NT2/D1 (cell line): ENCODE measurements around the gene NUDT19.
"Not testable (repeated sequence)": the region's sequence is repeated elsewhere in the genome, so short reads cannot be mapped to it uniquely, and the experiment has no call there.

Experiments used
- DNase-seq: peaks from one replicate; pipeline ENCODE4 v3.0.0-alpha.2; 2011; ENCODE audit warnings: low read depth, low spot score
- H3K27me3 ChIP-seq: 2 replicates; pipeline ENCODE4 v1.6.0; 2011; ENCODE audit warnings: mild to moderate bottlenecking; ENCODE audit not compliant: insufficient read length, insufficient read depth
- H3K36me3 ChIP-seq: 2 replicates; pipeline ENCODE4 v1.6.1; 2011; ENCODE audit warnings: mild to moderate bottlenecking, low read length, mixed read lengths; ENCODE audit not compliant: insufficient read depth, insufficient read length
- H3K4me1 ChIP-seq: 2 replicates; pipeline ENCODE4 v1.5.1; 2011; ENCODE audit not compliant: insufficient read depth, insufficient read length
- H3K4me3 ChIP-seq: 2 replicates; pipeline ENCODE4 v1.5.1; 2011; ENCODE audit warnings: low read depth; ENCODE audit not compliant: insufficient read length
- H3K9ac ChIP-seq: 2 replicates; pipeline ENCODE4 v1.6.0; 2011; ENCODE audit warnings: low read depth; ENCODE audit not compliant: insufficient read length
- H3K9me3 ChIP-seq: 2 replicates; pipeline ENCODE4 v1.5.1; 2011; ENCODE audit warnings: mild to moderate bottlenecking, low read length; ENCODE audit not compliant: insufficient read depth
- SUZ12 ChIP-seq: IDR thresholded peaks from 2 replicates; pipeline ENCODE4 v1.6.1; 2011; ENCODE audit not compliant: insufficient read length, insufficient read depth; ENCODE audit errors: extremely low read depth
- YY1 ChIP-seq: IDR thresholded peaks from 2 replicates; pipeline ENCODE4 v1.6.1; 2011; ENCODE audit not compliant: insufficient read length, insufficient read depth
- ZNF274 ChIP-seq: IDR thresholded peaks from 2 replicates; pipeline ENCODE4 v1.6.1; 2011; ENCODE audit warnings: mild to moderate bottlenecking, low read depth, low read length

Gene NUDT19

DNA sequence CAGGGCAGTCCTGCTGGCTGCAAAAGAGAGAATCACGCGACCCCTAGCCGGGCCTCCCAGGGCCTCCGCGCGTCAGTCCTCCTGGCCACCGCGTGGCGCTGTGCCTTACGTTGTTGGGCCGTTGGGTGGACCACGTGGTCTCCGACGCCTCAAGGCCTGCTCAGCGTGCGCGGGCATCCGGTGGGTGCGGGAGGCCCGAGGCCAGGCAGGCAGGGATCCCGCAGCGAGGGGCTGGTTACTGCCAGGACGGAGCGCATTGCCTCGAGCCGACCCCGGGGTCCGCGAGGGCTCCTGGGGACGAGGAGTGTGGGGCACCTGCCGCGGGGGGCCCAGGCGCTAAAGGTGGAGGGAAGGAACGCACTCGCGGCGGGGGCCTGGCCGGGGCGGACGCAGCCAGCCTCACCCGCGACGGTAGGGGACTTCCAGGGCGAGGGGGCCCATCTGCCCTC lies 28.0 kb downstream of the NUDT19 start, which contains the start of gene TDRD12:
Gene TDRD12 (plus strand): TSS at position 157 of the 449 bp plus-strand sequence. CDS start 306 bp downstream, outside the sequence.
- DNase-seq: peak; percentile 84
- TF ChIP-seq SUZ12 (no peak), ZNF274 (no peak), YY1 (no peak)
- Histone ChIP-seq H3K4me1 (no peaks in the 10 kb centered on the region), H3K36me3 (peaks cover 25% of the 10 kb centered on the region), H3K4me3 (peak within 1 kb of the TSS; percentile 83), H3K9me3 (no peaks in the 10 kb centered on the region), H3K27me3 (no peaks in the 10 kb centered on the region), H3K9ac (peak within 1 kb of the TSS; percentile 86)

DNA sequence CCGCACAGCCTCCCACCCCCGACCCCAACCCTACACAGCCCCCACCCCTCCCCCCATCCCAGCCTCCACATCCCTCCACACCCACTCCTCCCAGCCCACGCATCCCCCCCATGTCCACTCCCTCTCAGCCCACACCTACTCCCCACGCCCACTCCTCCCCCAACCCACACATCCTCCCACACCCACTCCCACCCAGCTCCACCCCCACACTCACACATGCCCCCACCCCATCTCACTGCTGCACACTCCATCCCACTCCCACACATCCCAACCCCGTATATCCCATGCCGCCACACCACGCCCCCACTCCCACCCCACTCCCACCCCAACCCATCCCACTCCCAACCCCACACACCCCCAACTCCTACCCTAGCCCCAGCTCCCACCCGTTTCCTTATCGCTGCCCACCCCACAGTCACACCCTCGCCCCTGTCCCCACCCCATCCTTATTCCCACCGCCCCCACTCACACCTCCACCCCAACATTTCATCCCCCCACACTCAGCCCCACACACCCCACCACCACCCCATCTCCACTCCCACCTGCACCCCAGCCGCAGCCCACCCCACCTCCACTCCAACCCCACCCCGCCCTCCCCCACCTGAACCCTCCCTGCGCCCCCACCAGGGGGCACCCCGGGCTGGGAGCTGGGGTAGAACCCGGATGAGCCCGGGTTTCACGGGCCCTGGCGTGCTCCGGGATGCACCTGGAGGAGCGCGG lies 28.8 kb downstream of the NUDT19 start:
- TF ChIP-seq YY1: no peak
- no peak for TF ChIP-seq ZNF274
- TF ChIP-seq SUZ12: no peak
- no peak for DNase-seq
- no peak overlapping the region for H3K9ac ChIP-seq
- no peaks in the 10 kb centered on the region for H3K27me3 ChIP-seq
- peaks cover 25% of the 10 kb centered on the region for H3K36me3 ChIP-seq
- H3K4me3 ChIP-seq: peak overlapping the region; percentile 28
- H3K4me1 ChIP-seq: no peaks in the 10 kb centered on the region
- no peaks in the 10 kb centered on the region for H3K9me3 ChIP-seq

DNA sequence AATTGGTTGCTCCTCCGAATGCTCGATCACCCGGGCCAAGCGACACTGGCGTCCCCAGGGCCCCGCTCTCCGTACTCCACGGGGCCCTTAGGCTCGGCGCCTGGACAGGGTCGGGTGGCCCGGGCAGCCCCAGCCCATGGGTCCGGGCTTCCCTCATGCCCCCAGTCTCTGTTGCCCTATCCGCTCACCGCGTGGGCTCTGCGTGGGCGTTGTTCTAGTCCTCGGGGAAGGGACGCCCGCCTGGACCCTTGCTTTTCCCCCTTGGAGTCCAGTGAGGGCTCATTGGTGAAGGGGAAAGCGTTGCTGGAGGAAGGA lies 29.3 kb downstream of the NUDT19 start:
- Histone ChIP-seq H3K27me3 (no peaks in the 10 kb centered on the region), H3K36me3 (peaks cover 25% of the 10 kb centered on the region), H3K4me1 (no peaks in the 10 kb centered on the region), H3K9me3 (no peaks in the 10 kb centered on the region), H3K4me3 (peak overlapping the region; percentile 25), H3K9ac (no peak overlapping the region)
- DNase-seq: no peak
- no peak for TF ChIP-seq ZNF274
- TF ChIP-seq SUZ12: no peak
- no peak for TF ChIP-seq YY1

DNA sequence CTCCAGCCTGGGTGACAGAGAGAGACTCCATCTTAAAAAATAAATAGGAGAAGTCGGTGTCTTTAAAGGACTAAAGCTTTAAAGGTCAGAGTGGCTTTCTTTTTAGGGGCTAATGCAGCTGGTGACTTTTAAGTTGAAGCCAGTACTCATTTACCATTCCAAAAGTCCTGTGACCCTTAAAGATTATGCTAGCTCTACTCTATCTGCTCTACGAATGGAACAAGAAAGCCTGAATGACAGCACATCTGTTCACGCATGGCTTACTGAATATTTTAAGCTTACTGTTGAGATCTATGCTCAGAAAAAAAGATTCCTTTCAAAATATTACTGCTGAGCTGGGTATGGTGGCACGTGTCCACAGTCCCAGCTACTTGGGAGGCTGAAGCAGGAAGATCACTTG lies 44.3 kb downstream of the NUDT19 start:
- no peak for DNase-seq
- Histone ChIP-seq H3K9ac (no peak overlapping the region), H3K4me3 (no peak overlapping the region), H3K36me3 (peaks cover 68% of the 10 kb centered on the region), H3K27me3 (no peaks in the 10 kb centered on the region), H3K9me3 (no peaks in the 10 kb centered on the region), H3K4me1 (no peaks in the 10 kb centered on the region)
- TF ChIP-seq SUZ12: no peak
- TF ChIP-seq ZNF274: no peak
- TF ChIP-seq YY1: no peak

DNA sequence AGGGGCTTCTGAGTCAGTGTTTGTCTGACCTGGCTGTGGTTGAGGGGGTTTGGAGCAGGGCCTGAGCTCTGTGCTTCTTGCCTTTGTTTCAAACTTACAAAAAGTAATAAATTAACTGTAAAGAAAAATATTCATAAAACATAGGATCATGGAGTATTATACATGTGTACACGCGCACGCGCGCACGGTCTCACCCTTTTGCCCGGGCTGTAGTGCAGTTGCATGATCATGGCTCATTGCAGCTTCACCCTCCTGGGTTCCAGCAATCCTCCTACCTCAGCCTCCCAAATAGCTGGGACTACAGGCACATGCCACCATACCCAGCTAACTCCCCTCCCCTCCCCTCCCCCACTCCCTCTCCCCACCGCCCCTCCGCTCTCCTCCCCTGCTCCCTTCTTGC lies 51.4 kb downstream of the NUDT19 start:
- H3K36me3 ChIP-seq: peaks cover 52% of the 10 kb centered on the region
- H3K4me3 ChIP-seq: no peak overlapping the region
- H3K4me1 ChIP-seq: no peaks in the 10 kb centered on the region
- H3K27me3 ChIP-seq: no peaks in the 10 kb centered on the region
- H3K9me3 ChIP-seq: no peaks in the 10 kb centered on the region
- no peak for DNase-seq
- no peak overlapping the region for H3K9ac ChIP-seq
- no peak for TF ChIP-seq YY1
- no peak for TF ChIP-seq SUZ12

DNA sequence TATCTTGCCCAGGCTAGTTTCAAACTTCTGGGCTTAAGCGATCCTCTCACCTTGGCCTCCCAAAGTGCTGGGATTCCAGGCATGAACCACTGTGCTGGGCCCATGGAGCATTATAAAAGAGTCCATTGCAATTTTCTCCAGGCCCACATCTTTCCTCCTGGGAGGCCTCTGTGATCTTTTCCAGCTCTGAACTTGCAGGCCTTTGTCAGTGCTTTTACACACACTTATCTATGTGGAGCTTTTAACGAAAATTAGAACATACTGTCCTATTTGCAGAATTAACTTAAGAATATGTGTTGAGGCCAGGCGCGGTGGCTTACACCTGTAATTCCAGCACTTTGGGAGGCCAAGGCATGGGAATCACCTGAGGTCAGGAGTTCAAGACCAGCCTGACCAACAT lies 51.8 kb downstream of the NUDT19 start:
- H3K27me3 ChIP-seq: no peaks in the 10 kb centered on the region
- TF ChIP-seq SUZ12: no peak
- TF ChIP-seq YY1: no peak
- TF ChIP-seq ZNF274: no peak
- H3K9me3 ChIP-seq: no peaks in the 10 kb centered on the region
- H3K4me1 ChIP-seq: no peaks in the 10 kb centered on the region
- H3K4me3 ChIP-seq: no peak overlapping the region
- H3K9ac ChIP-seq: no peak overlapping the region
- no peak for DNase-seq
- peaks cover 53% of the 10 kb centered on the region for H3K36me3 ChIP-seq

DNA sequence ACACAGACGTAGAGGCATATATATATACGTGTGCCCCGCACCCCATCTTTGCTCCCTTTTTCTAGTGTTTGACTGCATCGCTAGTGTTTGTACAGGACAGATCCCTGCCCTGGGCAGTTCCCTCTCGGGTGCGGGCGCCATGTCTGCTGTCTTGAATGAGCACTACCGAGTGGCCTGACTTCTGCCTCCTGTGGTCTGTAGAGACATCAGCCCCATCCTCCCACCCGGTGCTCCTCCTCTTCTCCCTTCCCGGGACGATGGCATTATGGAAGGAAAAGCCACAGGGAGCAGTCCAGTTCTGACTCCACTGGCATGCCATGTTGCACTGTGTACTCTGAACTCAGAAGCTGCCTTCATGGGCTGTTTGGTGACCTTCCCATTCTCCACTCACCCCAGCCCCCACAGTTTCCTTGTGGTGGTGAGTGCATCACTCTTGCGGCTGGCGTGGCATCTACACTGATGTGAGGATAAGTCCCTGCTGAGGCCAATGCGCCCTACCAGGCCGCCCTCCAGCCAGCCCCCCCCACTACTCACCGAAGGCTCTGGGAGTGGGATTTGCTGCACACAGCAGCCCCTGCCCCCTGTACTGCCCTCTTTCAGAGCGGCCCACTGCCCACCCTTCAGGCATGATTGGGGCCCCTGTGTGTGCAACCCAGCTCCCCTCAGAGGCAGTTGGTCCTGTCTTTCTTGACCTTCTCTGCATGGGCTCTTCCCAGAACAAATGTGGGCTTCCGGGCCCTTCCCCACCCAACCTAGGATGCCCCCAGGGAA lies 53.1 kb downstream of the NUDT19 start:
- no peaks in the 10 kb centered on the region for H3K27me3 ChIP-seq

DNA sequence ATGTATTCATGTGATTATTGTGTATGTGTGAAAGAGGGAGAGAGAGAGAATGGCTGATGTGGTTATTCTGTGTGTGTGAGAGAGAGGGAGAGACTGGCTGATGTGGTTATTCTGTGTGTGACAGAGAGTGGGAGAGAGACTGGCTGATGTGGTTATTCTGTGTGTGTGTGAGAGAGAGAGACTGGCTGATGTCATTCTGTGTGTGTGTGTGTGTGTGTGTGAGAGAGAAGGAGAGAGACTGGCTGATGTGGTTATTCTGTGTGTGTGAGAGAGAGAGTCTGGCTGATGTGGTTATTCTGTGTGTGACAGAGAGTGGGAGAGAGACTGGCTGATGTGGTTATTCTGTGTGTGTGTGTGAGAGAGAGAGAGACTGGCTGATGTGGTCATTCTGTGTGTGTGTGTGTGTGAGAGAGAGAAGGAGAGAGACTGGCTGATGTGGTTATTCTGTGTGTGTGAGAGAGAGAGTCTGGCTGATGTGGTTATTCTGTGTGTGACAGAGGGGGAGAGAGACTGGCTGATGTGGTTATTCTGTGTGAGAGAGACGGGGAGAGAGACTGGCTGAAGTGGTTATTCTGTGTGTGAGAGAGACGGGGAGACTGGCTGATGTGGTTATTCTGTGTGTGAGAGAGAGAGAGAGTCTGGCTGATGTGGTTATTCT lies 54.1 kb downstream of the NUDT19 start:
- H3K9ac ChIP-seq, H3K4me1 ChIP-seq, H3K9me3 ChIP-seq, H3K4me3 ChIP-seq, DNase-seq, H3K27me3 ChIP-seq: not testable (repeated sequence)
- H3K36me3 ChIP-seq: peaks cover 59% of the 10 kb centered on the region

More for the DNA sequence above, 53.1 kb downstream of the NUDT19 start:
- no peak overlapping the region for H3K9ac ChIP-seq
- no peaks in the 10 kb centered on the region for H3K4me1 ChIP-seq
- H3K9me3 ChIP-seq: no peaks in the 10 kb centered on the region
- H3K4me3 ChIP-seq: no peak overlapping the region
- H3K36me3 ChIP-seq: peaks cover 54% of the 10 kb centered on the region
- no peak for DNase-seq
- TF ChIP-seq YY1 (no peak), SUZ12 (no peak), ZNF274 (no peak)

DNA sequence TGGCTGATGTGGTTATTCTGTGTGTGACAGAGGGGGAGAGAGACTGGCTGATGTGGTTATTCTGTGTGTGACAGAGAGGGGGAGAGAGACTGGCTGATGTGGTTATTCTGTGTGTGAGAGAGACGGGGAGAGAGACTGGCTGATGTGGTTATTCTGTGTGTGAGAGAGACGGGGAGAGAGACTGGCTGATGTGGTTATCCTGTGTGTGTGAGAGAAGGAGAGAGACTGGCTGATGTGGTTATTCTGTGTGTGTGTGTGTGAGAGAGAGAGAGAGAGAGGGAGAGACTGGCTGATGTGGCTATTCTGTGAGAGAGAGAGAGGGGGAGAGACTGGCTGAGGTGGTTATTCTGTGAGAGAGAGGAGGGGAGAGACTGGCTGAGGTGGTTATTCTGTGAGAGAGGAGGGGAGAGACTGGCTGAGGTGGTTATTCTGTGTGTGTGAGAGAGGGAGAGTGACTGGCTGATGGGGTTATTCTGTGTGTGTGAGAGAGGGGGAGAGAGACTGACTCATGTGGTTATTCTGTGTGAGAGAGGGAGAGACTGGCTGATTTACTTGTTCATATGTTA lies 55.1 kb downstream of the NUDT19 start:
- H3K27me3 ChIP-seq, H3K4me3 ChIP-seq, H3K9me3 ChIP-seq, H3K9ac ChIP-seq, H3K4me1 ChIP-seq, DNase-seq: not testable (repeated sequence)
- peaks cover 59% of the 10 kb centered on the region for H3K36me3 ChIP-seq
